Measurements from ENCODE around the gene JAML.

JAML gene

DNA sequence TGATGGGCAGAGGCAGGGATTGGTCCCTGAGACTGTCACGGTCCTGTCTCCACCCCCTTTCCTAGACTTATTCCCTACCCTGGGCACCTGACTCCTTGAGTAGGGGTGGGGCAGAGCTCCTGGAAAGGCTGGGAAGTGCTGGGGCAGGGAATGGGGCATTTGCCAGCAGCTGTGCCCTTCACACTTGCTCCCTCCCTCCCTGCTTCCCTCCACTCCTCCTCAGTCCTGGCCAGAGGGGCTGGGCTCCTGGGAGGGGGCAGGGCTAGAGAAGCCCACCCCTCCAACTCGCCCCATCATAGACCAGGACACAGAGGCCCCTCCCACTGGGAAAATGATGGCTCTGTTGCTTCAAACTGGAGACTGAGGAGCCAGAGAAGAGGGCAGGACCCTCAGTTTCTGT lies 59.9 kb downstream of the JAML start:
- no peak for DNase-seq

- no peak for DNase-seq
Observed at GRCh38 chr11:118163494-118163893, 61.3 kb downstream of the JAML start.

- DNase-seq, result no peak
Observed at GRCh38 chr11:118162846-118163245, 62.0 kb downstream of the JAML start.

GRCh38 chr11:118161786-118162185 lies 63.0 kb downstream of the JAML start:
- DNase-seq, result no peak

DNA sequence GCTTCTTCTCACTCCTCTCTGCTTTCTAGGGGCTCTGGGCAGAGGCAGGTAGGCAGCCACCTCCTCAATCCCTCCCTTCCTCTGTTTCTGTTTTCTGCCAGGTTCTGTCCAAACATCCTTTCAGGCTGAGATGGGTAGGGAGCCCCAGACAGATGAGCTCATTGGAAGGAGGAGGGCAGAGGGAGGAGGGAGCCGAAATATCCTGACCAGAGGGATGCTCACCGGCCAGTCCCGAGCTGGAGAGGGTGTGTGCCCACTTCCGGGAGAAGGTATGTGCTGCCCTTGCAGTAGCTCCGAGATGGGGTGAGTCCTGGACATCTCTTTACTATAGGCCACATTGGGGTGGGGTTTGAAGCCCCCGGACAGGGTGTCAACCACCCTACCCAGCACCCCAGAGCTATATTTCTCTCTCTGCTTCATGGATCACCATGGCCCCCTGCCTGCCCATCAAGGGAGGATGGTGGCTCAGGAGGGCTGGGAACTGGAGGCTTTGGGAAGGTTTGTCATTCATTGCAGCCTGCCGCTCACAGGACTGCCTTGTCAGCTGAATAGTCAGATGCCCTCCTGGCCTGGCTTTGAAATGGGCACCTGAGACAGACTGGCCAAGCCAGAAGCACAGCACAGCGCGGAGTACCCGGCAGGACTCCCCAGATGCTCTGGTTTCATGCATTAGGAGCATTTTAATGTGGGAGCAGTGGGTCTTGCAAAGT lies 67.5 kb downstream of the JAML start:
- DNase-seq, result no peak

GRCh38 chr11:118156531-118157185 lies 68.2 kb downstream of the JAML start:
- DNase-seq, result peak; percentile 51

GRCh38 chr11:118155776-118156530 lies 68.9 kb downstream of the JAML start:
- DNase-seq, result no peak

DNA sequence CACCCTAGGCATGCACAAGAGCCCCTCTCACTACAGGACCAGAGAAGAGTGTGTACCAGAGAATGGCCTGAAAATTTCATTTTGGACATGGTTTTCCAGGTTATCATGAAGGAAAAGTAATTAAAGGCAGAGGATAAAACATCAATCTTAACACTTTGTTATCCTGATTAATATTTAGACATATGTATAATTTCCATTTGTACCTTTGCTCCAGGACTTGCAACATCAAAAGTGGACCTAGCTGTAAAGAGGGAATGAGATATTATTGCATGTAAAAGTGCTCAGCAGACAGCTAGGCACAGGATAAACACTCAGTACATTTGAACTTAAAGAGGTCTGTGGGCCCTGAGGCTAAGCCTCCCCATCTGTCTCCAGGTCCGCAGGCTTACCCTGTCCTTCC lies 70.2 kb downstream of the JAML start:
- no peak for DNase-seq

GRCh38 chr11:118153976-118154375 lies 70.8 kb downstream of the JAML start:
- no peak for DNase-seq

- DNase-seq, result no peak
Observed at GRCh38 chr11:118153516-118153915, 71.3 kb downstream of the JAML start.

DNA sequence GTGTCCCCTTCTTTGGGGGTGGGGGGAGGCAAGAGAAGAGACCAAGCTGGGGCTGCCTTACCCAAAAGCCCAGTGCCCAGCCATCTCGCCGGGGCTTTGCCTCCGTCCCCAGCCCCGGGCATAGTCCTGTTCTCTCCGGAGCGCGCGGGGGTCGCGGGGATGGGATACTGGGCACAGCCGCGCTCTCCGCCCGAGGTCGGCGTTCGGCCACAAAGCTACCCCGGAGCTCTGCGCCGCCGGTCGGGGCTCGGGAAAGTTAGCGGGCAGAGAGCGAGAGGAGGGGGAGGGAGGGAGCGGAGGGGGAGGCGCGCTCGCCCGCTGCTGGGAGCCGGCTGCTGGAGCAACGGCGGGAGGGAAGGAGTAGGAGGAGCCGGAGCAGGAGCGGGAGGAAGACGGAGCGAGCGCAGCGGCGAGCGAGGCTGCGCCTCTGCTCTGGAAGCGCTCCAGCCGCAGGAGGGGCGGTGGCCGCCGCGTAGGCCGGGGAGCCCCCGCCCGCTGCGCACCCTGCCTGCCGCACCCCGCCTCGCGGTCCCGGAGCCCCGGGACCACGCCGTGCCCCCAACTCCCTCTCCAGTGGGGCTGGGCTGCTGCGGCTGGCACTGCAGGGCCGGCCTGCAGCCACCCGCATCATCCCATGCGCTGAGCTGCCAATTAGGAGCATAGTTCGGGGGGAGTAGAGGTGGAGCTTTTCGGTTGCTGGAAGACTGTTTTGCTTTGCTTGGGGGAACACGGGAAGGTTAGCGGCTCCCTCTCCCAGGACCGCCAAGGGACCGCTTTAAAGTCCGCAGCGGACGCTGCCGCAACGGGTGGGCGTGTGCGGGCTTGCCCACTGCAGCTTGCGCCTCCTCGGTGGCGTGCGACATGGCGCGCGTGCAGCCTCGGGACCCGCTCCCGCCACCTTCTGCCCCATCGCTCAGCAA lies 72.0 kb downstream of the JAML start, which contains the start of gene SCN4B:
TSS of gene SCN4B (minus strand) at position 272 of the 920 bp plus-strand sequence. CDS start at position 122, 150 bp downstream.
- DNase-seq, result peak; percentile 62

DNA sequence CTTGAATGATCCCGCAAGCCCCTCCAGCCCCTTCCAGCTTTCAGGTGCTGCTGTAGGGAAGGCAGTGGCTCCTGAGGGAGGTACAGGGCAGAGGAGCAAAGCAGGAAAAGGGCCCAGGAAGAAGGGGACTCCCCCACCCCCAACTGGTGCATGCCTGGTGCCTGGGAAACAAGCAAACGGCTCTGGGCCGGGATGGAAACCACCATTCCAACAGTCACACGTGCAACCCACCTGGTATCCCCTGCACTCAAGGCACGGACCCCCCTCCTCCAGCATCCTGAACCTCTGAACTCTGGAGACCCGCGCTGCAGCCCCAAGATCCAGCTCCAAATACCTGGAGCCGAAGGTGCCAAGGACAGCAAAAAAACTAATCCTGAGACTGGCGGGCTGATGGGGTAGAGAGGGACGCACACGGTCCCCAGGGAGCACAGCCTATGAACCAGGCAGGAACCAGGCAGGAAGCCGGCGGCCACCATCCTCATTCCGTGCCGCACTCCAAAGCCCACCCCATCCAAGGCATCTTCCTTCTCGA lies 72.7 kb downstream of the JAML start:
- no peak for DNase-seq

DNA sequence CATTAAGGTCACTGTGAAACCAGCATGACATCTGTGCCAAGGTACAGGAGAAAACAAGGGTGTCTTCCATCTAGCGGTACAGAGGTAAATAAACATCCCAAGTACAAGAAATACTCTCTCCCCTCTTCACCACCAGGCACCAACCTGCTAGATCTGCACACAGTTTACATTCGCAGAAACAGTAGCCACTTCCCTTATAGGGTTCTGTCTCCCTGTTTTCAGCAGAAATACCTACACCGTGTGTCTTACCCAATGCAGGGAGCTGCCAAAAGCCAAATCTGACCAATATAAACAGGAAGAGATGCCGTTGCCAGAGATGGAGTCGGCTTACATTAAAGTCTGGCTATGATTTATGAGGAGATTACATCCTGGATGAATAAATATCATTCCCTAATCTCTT lies 73.4 kb downstream of the JAML start:
- DNase-seq, result peak; percentile 13

DNA sequence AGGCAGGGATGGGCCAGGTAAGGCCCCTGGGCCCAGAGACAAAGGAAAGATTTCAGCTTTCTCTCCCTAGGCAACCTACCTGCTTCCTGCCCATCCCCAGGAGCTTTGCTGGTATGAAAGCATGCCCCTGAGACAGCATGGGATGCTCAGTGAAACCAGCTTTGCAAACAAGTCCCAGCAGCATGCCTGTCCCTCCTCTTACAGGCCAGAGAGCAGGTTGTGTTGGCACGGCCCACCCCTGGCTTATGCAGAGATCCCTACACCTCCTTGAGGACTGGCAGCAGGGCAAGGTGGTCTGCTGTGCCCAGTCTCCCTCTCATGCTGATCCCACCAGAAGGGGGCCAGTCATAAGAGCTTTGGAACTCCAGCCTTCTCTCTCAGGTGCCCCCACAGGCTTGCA lies 75.3 kb downstream of the JAML start:
- DNase-seq, result no peak

DNA sequence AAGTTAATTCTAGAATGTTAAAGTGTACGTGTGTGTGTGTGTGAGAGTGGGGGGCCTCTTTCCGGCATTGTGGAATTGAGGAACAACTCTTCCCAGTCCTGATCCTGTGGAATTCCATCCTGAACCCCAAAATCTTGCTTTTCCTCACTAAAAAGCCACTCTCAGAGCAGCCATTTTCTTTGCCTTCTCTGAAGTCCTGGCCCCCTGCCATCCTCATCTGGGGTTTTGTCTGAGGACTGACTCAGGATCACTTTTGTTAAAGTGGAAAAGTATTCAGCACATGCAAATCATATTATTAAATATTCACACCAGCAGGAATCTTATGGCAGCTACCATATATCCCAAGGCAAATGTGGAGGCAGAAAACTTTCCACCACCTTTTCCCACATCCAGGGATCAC lies 76.0 kb downstream of the JAML start:
- DNase-seq, result no peak

GRCh38 chr11:118148240-118148639 lies 76.6 kb downstream of the JAML start:
- no peak for DNase-seq

GRCh38 chr11:118147502-118147901 lies 77.3 kb downstream of the JAML start:
- no peak for DNase-seq

DNA sequence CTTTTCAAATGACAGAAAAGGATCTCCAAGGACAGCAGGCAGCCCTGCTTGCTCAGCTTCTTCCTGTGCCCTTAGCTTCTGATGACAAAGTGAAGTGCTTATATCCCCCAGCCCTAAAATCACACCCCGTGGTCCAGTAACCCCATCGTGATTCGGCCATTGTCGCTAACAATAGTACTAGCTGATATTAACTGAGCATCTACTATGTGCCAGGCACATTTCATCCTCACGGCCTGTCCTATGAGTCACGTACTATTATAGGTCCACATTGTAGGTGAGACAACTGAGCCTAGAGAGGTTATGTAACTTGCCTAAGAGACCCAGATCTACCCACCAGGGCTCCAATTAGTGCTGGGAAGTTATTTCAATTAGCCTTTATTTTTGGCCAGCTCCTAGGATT lies 78.3 kb downstream of the JAML start:
- no peak for DNase-seq

DNA sequence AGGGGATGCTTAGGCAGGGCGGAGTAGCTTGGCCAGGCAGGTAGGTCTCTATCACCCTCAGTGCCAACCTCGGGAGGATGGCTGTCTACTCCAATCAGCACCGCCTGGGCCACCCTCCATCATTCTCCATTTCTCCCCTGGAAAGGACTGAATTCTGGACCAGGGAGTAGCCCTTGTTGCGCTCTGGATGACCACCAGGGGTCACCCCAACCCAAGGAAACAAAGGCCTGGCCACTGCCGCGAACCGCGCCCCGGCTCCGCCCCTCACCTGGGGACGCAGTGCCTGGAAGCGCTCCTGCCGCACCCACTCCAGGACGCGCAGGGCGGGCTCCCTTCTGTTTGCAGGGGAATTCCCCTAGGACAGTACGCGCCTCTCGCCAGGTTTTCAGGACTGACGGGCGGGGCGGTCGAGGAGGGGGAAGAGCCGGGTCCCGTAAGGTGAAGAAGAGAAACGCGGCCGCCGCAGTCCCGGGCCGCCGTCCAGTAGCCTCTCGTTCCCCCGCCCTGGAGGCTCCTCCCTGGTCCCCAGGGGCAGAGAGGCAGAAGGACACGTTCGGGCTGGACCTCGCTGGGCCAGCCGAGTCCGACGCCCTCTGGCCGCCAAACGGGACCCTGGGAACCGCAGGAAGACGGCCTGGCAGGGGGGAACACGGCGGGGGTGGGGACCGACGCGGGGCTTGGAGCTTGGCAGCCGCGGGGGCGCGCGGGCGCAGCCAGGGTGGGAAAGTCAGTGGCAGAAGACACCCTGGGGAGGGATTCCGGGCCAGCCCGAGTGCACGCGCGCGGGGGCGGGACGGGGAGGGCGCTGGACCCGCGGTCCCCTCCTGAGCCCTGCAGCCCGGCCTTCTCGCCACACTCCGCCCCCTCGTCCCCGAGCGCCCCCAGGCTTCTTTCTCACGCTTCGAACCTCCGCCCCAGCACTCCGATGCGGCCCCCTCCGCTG lies 79.3 kb downstream of the JAML start:
- peak; percentile 92 for DNase-seq

DNA sequence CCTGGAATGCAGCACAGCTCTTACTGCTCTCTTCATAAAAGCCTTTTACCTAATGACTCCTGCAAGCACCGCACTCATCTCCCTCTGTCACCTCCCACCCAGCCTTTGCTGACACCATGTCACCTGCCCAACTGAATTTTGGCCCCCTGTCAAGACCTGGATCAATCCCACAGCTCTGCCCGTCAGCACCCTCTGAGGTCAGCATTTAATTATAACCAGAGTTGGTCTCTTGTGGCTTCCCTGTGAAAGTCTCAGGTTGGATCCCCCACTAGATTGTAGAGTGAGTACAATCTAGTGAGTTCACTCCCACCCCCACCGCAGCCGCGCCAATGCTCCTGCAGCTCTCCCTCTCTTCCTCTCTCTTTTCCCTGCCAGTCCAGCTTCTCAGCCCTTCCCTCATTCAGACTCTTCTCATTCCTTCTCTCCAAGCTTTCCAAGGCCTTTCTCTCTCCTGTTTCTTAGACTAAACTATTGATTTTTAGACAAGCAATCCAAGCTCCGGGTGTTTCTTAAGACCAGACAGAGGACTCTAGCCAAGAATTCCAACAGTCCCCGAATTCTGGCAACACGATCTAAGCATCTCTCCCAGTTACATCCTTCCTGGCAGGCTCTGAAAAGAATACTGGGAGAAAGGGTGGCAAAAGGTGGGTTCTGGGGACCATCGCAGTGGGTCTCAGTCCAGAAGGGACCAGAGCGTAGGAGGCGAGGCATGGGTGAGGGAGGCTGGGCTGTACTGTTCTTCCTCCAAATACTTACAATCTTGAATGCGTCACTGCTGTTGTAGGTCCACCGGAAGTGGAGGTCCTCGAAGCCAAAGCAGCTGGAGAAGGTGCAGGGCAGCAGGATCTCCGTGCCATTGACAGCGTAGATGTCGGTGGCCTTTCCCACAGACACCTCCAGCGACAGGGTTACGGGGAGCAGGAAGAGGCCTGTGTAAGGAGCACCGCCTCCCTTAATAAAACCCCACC lies 80.2 kb downstream of the JAML start:
- no peak for DNase-seq

Data from NCI-H510A treated with DMSO at 0.1 percent for 48 hours (cell line).